ENCODE measurements around the gene IGHMBP2.

The IGHMBP2 gene

DNA sequence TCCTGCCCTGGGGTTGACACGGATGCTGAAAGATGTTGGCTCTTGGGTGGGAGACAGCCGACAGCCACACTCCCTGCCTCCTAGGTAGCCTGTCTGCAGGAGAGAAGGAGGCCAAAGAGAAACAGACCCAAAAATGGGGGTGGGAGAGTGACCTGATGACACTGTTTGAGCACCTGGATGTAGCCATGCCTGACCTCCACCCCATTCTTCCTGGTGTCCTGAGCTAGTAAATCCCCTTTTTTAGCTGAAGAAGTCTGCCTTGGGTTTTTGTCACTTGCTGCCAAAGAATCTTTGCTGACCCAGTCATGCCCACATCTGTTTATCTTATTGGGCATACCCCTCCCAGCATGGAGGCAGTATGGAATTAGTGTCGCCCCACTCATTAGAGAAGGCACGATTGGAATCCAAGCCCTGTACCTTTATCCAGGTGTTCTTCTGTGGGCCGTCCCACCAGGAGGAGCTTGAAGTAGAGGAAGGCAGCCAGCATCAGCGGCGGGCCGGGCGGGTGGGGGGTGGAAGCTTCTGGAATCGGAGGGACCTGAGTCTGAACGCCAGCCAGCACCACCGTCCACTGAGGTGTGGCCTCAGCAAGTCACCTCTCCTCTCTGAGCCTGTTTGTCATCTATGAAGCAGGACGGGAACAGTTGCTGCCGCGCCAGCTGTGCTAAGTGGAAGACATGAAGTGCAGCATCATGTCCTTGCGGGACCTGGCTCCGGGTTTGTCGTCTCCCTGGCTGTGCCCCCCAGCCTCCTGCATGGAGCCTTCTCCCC, 37.8 kb downstream of the IGHMBP2 start:
- FAIRE-seq: no peak

- no peak for FAIRE-seq
Measured at GRCh38 chr11:68942095-68942620, 38.5 kb downstream of the IGHMBP2 start.

- FAIRE-seq: no peak
Measured at GRCh38 chr11:68942751-68943271, 39.1 kb downstream of the IGHMBP2 start.

DNA sequence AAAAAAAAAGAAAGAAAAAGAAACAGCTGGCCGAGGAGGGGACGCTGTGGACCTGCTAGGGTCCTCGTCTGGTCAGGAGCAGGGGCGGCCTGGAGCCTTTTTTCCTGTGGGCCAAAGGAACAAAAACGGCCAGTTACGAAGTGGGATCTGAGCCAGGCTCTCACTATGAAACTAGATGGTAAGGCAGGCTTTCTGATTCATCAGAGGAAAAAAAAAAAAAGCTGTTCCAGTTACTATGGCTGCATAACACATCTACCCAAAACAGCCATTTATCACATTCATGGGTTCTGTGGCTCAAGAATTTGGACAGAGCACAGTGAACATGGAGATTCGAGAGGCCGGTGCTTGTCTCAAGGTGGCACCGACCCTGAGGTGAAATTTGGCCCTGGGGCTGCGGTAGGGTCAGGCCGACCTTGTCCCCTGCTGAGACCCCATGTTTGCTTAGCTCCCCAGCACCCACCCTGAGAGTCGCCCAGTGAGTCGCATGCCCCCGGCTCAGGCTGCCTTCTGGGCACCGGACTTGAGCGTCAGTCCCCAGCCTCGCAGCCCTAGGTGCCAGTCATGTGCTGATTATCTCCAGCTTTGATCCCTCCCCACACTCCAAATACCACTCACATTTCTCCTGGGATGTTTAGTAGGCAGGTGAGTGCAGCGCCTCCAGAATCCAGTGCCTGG, 42.9 kb downstream of the IGHMBP2 start:
- FAIRE-seq: no peak

DNA sequence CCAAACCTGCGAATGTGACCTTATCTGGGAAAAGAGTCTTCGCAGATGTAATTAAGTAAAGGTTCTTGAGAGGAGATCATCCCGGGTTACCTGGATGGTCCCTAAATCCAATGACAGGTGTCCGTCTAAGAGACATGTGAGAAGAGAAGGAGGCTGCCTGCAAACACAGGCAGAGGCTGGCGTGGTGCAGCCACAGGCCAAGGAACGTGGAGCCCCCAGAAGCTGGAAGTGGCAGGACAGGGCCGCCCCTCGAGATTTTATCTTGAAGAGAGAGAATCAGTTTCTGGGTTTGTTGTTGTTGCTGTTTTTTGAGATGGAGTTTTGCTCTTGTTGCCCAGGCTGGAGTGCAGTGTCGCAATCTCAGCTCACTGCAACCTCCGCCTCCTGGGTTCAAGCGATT, 43.5 kb downstream of the IGHMBP2 start:
- no peak for FAIRE-seq

DNA sequence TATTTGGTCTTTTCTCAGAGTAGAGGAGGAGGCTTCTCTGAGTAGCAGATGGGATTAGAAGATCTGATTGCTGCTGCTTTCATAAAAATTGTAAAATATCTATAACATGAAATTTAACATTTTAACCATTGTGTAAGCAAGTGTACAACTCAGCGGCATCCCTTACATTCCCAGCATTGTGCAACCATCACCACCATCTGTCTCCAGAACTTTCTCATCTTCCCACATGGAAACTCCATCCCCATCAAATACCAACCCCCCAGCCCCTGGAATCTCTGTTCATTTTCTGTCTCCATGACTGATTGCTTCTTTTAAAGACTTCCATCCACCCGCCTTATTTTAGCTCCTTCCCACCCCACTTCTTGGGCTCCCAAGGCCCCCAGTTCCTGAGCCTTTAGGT, 44.8 kb downstream of the IGHMBP2 start:
- FAIRE-seq: no peak

DNA sequence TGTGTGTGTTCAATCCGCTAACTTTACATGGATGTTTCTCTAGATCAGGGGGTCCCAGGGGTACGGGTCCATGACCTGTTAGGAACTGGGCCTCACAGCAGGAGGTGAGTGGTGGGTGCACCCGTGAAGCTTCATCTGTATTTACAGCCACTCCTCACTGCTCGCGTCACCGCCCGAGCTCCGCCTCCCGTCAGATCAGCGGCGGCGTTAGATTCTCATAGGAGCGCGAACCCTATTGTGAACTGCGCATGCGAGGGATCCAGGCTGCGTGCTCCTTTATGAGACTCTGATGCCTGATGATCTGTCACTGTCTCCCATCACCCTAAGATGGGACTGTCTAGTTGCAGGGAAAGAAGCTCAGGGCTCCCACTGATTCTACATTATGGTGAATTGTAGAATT, 45.2 kb downstream of the IGHMBP2 start:
- FAIRE-seq: no peak

- FAIRE-seq: no peak
Measured at GRCh38 chr11:68950270-68950669, 46.6 kb downstream of the IGHMBP2 start.

GRCh38 chr11:68950762-68951161, 47.1 kb downstream of the IGHMBP2 start:
- no peak for FAIRE-seq

GRCh38 chr11:68954836-68955606, 51.3 kb downstream of the IGHMBP2 start:
- no peak for FAIRE-seq

DNA sequence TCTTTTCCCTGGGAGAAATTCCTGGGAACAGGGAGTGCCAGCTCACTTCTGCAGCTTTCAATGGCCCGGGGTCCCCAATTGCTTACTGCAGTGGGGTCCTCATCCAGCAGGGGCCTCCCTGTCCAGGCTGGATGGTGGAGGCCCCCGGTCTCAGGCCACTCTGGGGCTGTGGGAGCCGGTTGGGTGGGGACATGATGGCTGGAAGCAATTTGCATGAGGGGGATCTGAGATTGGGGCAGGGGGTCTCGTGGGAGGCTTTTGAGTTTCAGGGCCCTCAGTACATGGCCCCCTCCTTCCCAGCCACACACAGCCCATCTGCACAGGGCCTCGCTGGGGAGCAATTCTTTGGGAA, 51.9 kb downstream of the IGHMBP2 start:
- FAIRE-seq: no peak

DNA sequence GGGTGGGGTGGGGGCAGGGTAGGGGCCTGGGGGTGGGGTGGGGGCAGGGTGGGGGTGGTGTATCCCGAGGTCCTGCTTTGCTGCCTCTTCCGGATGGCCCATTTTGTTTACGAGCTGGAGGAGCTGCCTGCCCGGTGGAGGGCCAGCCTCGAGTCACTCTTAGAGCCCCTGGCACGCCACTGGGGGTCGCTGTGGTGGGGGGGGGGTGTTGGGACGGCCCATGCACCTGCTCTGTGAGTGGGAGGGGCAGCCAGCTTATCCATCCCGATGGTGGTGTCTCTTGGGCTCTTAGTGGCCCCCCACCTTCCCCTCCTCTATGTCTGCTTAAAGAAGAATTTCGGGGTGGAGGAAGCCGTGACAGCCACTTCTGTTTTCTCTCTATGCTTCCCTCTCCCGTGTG, 52.5 kb downstream of the IGHMBP2 start:
- FAIRE-seq: no peak

DNA sequence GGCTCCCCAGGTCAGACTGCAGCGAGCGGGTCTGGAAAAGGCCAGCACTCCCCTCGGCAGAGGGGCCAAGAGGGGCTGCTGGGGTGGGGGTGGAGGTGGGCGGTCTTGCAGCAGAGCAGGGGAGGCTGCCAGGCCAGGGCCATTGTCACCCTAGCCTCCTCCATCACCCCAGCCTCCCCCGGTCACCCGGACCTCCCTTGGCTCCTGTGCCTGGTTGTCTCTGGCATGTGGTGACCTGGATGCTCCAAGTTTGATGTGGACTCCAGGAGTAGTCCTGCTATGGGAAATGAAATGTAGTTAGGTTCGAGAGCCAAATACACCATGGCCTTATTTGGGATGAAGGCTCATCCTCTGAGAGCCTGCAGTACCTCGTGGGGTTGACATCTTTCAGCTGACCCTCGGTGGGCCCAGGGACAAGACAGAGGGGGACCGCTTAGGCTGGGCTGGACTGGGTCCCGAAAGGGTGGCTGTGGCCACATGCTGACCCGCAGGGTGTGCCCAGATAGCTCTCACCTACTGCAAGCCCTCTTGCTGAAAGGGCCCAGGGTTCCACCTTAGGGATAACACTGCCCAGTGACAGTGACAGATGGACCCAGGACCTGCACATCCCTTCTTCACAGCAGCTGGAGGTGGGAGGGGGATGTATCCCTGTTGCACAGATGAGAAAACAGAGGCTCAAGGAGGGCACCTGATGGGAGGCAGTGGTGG, 53.0 kb downstream of the IGHMBP2 start:
- no peak for FAIRE-seq

DNA sequence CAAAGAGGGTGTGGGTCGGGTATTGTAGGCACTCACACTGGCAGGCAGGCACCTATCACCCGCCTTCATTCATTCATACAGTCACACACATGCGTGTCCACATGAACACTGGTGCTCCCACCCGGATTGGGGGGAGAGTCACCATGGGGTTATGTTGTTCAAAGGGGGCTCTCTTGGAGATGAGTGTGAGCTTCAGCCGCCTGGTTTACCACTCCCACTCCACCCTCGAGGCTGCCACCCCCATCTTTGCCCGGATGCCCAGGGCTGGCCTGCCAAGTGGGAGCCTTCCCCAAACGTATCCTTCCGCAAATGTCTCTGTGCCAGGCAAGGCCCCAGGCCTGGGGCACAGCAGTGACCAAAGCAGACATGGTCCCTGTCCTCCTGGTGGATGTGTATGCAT, 54.5 kb downstream of the IGHMBP2 start:
- no peak for FAIRE-seq

GRCh38 chr11:68959465-68960293, 56.0 kb downstream of the IGHMBP2 start:
- no peak for FAIRE-seq

- no peak for FAIRE-seq
Measured at GRCh38 chr11:68960294-68961071, 56.8 kb downstream of the IGHMBP2 start.

- FAIRE-seq: no peak
Measured at GRCh38 chr11:68961245-68961644, 57.6 kb downstream of the IGHMBP2 start.

DNA sequence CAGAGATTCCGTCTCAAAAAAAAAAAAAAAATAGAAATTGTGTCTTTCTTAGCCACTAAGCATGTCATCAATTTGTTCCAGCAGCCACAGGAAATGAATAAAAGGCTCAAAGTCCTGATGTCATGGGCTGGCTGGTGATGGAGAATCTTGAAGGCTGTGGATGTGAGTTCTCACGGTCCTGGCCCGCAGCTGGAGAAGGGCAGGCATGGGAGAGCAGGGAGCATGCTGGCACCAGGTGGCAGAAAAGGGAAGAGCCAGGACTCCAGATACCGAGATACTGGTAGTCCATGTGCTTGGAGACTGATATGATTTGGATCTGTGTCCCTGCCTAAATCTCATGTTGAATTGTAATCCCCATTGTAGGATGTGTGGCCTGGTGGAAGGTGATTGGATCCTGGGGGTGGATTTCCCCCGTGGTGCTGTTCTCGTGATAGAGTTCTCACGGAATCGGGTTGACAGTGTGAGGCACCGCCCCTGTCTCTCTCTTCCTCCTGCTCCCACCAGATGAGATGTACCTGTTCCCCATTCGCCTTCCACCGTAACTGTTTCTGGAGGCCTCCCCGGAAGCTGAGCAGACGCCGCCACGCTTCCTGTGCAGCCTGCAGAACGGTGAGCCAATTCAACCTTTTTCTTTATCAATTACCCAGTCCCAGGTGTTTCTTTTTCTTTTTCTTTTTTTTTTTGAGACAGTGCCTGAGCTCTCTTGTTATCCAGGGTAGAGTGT, 59.0 kb downstream of the IGHMBP2 start:
- no peak for FAIRE-seq

DNA sequence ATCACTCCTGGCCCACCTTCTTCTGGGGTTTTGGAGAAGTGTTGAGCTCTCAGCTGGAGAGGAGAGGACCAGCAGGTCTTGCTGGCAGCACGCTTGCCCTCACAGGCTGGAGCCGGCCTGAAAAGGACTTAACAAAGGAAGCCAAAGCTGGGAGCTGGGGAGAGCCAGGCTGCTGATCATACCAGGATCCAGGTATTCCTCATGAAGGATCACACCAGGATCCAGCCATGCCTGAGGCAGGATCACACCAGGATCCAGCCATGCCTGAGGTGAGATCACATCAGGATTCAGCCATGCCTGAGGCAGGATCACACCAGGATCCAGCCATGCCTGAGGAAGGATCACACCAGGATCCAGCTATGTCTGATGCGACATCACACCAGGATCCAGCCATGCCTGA, 60.1 kb downstream of the IGHMBP2 start:
- no peak for FAIRE-seq
